GM19467 (cell line): Measurements from ENCODE around the gene TWIST1.

ENCODE experiments used
- ATAC-seq: cut with Tn5 transposase; IDR thresholded peaks from one replicate; pipeline ENCODE4 v1.9.1; 2021; ENCODE audit warnings: mild to moderate bottlenecking, moderate library complexity; ENCODE audit not compliant: unreplicated experiment

Gene TWIST1

DNA sequence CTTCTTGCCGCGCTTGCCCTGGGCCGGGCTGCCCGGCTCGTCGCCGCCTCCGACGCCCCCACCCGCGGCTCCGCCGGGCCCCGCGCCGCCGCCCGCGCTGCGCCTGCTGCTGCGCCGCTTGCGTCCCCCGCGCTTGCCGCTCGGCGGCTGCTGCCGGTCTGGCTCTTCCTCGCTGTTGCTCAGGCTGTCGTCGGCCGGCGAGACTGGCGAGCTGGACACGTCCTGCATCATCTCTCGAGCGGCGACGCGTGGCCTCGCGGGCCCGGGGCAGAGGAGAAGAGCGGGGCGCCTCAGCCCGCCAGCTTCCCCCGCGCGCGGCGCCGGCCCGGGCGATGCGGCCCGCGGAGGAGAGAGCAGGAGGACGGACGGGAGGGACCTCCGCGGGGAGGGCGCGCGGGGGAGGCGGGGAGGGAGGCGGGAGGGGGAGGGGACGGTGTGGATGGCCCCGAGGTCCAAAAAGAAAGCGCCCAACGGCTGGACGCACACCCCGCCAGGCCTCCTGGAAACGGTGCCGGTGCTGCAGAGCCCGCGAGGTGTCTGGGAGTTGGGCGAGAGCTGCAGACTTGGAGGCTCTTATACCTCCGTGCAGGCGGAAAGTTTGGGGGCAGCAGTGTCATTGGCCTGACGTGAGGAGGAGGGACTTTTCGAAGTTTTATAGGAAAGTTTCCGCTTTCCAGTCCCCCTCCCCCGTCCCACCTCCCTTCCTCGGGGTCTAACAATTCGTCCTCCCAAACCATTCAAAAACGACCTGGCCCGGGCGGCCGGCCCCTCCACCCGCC, at the start of gene TWIST1:
TSS of gene TWIST1 (minus strand) at position 546 of the 779 bp plus-strand sequence. CDS start at position 231, 315 bp downstream.
- ATAC-seq: no peak

DNA sequence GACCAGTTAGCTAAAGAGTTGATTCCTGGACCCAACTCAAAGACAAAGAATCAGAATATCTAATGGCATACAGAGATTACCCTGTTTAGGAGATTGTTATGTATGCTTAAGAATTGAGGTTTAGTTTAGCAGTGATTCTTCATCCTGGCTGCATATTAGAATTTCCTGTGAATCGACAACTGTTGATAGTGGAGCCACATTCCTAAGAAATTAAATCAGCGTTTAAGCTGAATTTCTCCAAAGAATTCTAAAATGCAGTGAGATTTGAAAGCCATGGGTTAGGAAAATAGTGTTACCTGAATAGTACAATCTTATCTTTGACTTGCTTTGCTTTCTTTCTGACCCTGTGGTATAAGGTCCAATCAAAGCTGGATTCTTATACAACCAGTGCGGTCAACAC, 44.2 kb upstream of the TWIST1 start:
- ATAC-seq: no peak

DNA sequence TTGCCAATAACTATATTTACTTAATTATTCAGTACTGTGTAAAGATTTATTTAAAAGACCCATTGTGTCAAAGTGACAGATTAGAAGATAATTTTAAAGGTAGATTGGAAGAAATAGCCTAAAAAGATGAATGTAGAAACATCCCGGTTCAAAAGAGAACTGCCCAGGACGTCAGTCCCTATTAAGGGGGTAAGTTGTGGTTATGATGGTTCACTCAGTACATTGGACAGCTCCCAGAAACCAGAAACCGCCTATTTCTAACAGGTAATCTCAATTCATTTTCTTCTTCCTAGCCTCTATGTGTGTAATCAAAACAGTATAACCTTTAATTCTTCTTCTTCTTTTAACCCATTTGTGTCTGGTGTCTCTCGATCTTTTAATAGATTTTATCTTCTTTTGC, 29.3 kb upstream of the TWIST1 start:
- no peak for ATAC-seq

DNA sequence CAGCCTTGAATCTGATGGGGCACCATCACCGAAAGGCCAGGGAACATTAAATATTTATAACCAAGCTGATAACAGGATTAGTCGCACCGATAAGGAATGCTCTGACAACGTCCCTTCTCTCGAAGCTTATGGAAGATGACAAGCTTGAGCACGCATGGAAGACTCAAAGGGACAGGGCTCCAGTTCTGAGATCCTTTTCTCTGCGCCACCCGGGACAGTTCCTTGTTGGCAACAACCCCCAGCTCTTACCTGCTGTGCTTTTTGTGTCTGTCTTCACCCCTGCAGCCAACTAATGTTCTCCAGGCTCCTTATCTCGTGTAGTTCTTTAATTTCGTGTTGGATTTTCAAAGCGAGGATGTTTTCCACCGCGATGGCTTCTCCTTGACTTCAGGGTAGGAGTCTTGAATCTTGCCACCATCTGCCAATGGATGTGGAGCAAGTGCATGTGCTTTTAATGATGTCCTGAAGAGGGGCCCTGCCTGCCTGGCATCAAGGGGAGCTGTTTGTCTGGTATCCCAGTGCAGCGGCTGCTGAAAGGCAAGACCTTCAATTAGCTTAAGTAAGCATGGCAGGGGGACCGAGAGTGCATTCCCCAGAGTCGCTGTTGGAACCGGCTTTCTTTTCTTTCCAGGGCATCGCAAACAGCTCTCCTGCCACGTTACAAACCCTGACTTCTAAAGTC, 28.1 kb upstream of the TWIST1 start:
- no peak for ATAC-seq

DNA sequence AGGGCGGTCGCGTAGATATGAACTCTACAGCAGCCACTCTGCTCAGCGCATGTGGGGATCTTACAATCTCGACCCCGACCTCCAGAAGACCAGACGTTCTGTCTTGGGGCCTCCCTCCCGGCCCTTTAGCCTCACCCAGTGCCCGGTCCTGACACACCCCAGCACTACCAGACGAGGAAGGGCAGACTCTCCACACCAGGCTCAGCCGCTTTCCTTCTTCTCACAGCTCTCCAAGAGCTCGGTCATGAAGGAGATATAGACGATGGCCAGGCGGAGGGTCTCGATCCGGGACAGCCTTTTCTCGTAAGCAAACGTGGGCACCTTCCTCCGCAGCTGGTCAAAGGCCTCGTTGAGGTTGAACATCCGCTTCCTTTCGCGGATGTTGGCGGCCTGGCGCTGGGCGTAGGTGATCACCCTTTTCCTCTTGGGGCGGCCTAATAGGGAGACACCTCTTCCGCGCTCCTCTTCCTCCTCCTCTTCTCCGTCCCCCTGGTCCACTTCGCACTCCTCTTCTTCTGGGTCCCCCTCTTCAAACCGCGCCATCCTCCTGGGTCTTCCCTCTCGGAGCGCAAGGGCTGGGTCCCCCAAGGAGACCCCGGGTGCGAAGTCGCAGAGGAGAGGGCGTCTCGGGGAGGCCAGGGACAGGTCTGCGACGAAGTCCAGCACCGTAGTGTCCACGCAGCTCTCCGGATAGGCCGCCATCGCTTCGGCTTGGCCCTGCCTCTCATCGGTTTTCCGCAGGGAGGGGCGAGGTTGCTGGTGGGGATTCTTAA, 27.4 kb upstream of the TWIST1 start, which contains the start of gene FERD3L:
TSS of gene FERD3L (minus strand) at position 761 of the 773 bp plus-strand sequence. CDS start at position 702, 59 bp downstream.
- no peak for ATAC-seq

DNA sequence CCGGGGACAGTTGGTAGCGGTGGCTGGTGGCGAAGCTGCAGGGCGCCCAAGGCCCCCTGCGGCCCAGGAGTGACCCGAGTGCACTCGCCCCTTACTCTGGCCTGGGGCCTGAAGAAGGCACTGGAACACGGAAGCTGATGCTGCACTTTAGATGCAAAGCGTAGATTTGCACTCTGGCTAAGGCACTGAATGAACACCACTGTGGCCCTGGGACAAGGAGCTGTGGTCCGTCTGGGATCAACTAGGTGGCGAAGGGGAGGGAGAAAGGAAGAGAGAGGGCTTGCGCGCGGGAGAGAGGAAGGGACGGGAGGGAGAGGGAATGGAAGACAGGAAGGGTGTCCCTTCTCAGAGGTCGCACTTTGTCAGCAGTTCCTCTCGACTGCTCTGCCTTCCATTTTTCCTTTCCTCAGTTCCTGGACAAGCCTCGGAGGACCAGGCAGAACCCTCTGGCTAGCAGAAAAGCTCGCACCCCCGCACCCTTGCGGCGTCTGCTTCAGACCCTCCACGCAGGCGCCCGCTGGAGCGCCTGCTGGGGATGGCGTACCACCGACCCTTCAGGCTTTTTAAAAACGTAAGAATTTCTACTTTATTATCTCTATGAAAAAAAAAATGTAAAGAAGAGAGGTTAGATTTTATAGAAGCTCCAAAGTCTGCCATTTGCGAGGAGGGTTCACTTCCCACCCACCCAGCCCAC, 26.6 kb upstream of the TWIST1 start:
- ATAC-seq: no peak

DNA sequence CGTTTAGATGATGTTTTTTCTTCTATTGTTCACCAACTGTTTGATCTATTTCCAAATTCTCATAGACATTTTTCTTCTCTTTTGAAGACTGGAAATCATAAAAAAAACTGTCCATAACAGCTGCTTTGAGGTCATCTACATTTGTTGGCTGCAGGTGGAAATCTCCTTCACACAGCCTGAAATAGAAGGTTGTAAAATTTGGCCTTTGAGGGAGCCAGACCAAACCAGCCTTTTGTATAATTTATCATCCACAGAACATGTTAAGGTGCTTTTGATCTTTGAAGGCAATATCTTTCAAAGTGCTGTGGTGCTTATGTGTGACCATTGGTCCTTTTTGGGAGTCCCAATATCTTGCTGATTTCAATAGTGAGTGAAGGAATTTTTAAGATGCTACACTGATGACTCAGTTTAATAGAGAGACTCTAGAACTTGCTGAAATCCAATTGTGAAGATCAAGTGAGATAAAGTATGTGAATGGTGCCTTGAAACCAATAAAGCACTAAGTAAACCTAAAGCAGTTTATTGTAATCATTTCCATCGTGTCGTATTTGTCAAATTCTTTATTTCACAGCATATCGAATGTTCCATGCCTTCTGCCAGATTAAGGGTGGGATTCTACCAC, 22.4 kb upstream of the TWIST1 start:
- ATAC-seq: no peak

DNA sequence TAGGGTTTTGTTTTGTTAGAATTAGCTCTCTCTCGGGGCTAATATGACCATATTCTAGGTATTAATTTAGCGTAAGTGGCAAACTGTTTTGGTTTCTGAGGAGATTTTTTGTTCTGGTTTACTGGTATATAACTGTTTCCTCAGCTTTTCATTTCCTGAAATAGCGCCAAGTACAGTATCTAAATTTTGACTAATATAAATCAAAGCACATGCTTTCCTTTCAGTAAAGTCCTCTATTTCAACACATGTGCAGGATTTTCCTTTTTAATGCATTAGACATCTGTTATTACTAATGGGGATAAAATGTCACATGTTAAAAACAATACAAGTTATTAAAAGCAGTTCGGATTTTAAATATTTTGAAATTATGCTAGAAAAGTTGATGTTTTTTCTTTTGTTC, 16.4 kb upstream of the TWIST1 start:
- ATAC-seq: no peak

DNA sequence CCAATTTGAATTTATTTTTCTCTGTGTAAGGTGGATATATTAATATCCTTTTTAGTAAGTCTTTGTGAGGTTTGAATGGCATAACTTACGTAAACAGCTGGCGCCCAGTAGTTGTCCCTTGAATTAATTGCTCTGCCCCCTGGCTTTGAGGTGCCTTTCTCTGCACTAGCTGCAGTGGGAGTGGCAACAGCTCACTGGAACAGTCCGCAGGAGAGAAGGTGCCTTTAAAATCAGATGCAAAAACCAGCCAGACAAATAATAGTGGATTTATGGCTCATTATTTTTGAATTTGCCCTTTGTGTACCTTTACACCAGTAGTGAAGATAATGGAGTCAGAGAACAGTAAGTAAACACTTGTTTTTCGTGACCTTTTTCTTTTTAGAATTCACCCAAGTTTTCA, 16.0 kb upstream of the TWIST1 start:
- no peak for ATAC-seq

DNA sequence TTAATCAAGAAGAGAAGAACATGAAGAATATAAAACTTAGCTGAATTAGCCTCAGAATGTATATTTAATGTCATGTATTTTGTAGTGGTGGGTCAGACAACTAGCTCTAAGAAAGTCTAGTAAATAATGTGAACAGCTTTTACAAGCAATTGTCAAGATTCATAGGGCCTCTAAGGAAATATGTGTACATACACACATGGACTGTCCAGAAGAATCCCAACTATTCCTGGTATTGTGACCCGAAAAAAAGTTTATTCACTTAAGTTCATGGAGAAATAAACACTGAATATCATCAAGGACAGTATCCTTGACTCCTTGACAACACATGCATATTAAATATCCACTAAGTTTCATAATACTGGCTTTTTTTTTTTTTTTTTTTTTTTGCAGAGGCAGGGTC, 11.4 kb upstream of the TWIST1 start:
- no peak for ATAC-seq

DNA sequence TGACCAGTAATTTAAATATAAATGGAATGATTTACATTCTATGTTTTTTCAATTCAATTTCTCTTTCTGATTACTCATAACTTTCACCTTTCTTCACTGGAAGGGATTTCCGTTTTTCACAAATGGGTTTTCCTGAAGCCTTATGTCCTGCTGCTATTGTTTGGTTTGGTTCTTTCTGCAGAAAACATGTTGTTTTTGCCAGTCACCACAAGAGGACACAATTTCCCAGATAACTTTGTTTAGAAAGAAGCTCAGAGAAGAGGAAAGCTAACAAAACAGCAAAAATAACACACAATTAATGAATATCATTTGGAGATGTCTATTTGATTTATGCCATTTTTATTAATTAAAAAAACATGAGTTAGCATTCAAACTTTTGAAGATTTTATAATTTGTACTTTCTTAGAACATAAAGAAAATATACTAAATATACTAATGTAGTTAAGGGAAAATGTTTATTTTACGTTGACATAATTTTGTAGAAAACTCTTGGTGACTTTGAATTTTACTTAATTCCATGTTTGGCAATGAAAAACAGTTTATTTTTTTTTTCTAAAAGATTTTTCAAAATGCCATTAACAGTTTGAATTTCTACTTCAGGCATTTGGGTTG, 4.6 kb upstream of the TWIST1 start:
- ATAC-seq: no peak

DNA sequence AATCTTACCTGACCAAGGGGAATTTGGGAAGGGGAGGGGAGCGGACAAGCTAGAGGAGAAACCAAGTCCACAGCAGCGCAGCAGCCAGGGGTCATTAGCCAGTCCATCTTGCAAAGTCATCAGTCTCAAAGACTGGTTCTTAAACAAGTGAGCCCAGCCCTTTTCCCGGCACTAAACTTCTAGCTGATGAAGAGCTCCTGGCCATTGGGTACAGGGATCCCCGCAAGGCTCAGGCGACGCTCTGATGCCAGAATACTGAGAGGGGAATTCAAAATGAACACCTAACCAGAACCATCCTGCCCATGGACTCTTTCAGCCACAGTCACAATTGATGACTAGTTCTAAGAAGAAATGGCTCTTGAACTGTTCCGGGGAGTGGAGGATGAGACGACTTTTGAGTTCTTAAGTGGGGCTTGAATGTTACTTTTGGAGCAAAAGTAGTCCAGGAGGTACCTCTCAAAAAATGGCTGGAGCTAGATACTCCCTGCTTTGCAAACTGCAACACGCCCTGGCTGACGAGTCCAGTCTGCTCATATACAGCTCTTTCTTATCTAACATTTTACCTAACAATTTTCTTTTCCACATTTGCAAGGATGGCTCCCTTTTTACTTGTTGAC, 2.5 kb upstream of the TWIST1 start:
- ATAC-seq: no peak

DNA sequence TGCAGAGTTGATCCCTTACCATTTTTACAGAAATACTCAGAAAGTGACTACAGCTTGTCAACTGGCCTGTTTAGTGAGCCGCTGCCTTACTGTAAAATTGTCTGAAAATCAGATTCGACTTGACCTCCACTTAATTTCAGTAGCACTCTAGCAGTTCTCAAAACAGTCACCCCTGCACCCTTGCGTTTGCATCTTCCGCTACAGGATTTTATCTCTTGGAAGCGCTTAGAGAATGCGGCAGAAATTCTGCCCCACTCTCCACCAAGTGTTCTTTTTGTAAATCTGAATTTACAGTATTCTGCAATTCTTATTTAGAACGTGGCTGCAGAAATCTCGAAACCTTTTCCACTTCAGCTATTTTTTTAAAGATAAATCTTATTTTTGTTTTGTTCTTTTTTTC, 1.9 kb upstream of the TWIST1 start:
- no peak for ATAC-seq

DNA sequence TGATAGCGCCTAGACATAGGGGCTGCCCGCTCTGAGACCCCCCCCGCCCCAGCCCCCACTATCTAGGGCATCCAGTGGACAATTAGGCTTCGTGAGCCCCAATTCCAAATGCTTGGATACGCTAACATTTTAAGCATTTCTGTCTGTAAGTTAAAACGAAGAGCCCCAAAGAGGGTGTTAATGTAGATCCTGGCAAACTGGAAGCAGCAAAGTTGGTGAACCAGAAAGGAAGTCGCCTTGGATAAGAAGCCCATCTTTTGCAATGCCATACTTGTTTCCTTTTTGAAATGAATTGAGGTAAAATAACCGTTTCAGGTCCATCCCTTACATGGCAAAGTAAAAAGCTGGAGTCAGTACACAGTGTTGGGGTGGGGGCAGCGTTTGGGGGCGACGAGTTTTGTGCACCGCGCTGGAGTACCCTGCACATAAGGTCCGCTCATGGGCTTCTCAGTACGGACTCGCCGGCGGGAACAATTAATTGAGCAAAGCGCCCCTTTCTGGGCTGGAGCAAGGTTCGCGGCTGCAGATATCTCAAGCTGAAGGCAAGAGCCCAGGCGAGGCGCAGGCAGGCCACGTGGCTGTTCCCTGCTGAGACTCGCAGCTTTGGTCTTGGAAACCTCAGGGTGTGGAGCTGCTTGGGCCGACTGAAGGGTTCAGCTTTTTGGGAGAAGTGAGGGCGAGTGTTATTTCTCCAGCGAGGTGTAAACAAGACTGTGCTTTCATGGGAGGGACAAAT, 1.4 kb upstream of the TWIST1 start:
- no peak for ATAC-seq

DNA sequence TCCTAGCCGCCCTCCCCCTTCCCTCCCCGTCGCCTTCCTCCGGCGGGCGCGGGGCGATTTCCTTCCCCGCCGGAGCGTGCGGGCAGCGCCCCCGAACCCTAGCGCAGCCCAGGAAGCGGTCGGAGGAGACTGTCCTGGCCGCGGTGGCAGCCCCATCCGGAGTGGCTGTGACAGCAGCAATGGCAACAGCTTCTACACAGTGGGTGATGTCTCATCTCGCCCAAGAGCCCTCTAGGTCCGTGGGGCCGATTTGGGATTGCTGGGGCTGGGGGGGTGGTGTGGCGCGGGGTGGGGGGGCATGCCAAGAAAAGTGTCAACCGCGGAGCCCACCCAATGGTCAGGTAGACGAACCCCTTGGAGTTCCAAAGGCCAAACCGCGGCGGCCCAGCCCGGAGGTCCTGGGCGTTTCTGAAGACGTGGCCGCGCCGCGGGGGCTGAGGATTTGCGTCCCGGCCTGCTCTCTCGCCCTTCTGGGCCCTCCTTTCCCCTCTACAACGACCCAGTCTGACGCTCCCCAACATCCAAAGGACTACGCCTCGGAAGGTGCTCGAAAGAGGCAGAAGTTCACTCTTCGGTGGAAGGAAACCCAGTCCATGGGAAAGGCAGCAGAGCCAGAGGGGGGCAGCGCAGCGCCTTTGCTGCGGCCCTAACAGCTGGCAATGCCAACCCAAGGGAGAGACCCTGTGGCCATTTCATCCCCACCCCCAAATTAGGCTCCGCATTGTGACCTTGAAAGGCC, 603 bp upstream of the TWIST1 start:
- ATAC-seq: no peak

DNA sequence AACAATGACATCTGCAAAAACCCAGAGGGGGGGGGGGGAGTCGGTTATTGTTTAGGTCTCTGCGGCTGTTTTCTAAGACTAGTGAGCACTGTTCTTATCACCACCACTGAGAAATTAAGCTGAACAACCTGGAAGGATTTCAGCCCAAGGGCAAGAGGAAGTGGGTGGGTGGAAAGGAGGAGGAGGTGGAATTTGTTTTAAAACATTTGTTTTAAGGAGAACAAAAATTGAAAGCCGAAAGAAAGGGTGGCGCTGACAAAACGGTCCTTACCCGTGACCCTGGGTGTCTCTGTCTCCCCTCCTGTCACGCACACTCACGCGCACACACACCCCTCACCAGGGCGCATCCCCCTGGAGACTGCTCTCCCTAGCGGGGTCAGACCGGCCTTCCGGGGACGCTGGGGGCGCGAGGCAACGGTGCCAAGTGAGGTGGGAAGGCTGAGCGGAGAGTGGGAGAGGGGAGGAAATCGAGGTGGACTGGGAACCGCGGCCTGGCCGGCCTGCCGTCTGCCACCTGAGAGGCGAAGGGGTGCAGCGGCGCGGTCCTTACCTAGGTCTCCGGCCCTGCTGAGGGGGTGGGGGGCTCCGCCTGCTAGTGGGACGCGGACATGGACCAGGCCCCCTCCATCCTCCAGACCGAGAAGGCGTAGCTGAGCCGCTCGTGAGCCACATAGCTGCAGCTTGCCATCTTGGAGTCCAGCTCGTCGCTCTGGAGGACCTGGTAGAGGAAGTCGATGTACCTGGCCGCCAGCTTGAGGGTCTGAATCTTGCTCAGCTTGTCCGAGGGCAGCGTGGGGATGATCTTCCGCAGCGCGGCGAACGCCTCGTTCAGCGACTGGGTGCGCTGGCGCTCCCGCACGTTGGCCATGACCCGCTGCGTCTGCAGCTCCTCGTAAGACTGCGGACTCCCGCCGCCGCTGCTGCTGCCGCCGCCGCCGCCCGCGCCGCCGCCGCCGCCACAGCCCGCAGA, 1.0 kb downstream of the TWIST1 start:
- ATAC-seq: no peak

DNA sequence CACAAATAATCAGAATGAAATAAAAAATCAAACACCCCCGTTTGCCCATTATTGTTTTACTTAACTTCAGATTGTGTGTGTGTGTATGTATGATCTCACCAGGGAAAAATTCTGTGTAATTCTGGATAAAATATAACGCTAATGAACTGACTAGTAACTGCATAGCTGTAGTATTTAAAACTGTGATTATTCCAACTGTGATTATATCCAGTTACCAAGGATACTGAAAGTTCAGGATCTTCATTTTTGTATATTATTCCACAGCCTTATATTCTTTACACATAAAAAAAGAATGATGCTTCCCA, 2.9 kb downstream of the TWIST1 start:
- no peak for ATAC-seq
